GM06990 (cell line): ENCODE measurements around the gene CFAP46.
"Not testable (repeated sequence)": the region's sequence is repeated elsewhere in the genome, so short reads cannot be mapped to it uniquely, and the experiment has no call there.

Experiments used
- DNase-seq: peaks from one replicate; pipeline ENCODE4 v3.0.0-alpha.2; 2011; ENCODE audit not compliant: insufficient read length; ENCODE audit errors: extremely low read depth
- H3K27me3 ChIP-seq: replicated peaks from 2 replicates; pipeline ENCODE4 v1.6.0; 2011; ENCODE audit warnings: low read length; ENCODE audit not compliant: control insufficient read depth, insufficient read depth
- H3K36me3 ChIP-seq: 2 replicates; pipeline ENCODE4 v1.5.1; 2011; ENCODE audit warnings: low read length; ENCODE audit not compliant: control insufficient read depth, insufficient read depth
- H3K4me3 ChIP-seq: replicated peaks from 2 replicates; pipeline ENCODE4 v1.5.1; 2011; ENCODE audit warnings: low read depth, mild to moderate bottlenecking, control low read depth, low read length
- TF ChIP-seq, protein P1 (sequence below): IDR thresholded peaks from 2 replicates; pipeline ENCODE4 v1.5.1; 2011; ENCODE audit warnings: low read length, control low read depth, mild to moderate bottlenecking, inconsistent platforms; ENCODE audit not compliant: insufficient read depth, poor library complexity, severe bottlenecking

Gene CFAP46

DNA sequence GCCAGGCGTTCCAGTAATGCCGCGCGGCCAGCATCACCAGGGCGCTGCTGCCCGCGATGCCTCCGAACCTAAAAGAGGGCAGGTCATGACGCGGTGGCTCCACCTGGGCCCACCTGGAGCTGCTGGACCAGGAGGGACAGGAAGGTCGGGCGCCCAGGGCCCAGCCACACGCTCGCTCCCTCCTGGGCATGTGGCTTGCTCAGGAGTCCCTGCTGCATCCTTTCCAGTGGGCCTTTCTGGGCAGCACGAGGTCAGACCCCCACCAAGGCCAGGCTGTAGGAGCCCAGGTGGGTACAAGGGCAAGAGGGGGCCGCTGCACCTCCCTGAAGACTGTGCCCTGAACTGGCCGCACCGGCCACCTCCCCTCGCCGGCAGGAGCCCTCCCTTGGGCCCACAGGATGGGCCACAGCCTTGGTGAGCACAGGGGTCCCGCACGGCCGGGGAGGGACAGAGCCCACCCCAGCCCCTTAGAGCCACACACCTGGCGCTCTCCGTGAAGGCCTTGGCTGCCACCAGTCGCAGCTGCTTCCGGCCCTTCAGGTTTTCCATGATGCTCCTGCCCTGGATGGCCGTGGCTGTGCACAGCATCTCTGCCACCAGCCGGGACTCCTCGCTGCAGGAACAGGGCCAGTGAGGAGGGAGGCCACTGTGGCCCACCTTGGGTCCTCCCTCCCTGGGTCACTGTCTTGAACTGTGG is 43.2 kb downstream of the CFAP46 start:
- Histone ChIP-seq H3K4me3 (no peak overlapping the region), H3K27me3 (no peaks in the 10 kb centered on the region), H3K36me3 (no peaks in the 10 kb centered on the region)
- no peak for DNase-seq
- TF ChIP-seq, protein P1, sequence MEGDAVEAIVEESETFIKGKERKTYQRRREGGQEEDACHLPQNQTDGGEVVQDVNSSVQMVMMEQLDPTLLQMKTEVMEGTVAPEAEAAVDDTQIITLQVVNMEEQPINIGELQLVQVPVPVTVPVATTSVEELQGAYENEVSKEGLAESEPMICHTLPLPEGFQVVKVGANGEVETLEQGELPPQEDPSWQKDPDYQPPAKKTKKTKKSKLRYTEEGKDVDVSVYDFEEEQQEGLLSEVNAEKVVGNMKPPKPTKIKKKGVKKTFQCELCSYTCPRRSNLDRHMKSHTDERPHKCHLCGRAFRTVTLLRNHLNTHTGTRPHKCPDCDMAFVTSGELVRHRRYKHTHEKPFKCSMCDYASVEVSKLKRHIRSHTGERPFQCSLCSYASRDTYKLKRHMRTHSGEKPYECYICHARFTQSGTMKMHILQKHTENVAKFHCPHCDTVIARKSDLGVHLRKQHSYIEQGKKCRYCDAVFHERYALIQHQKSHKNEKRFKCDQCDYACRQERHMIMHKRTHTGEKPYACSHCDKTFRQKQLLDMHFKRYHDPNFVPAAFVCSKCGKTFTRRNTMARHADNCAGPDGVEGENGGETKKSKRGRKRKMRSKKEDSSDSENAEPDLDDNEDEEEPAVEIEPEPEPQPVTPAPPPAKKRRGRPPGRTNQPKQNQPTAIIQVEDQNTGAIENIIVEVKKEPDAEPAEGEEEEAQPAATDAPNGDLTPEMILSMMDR = no peak

- DNase-seq = no peak
- Histone ChIP-seq H3K27me3 (no peaks in the 10 kb centered on the region), H3K36me3 (no peaks in the 10 kb centered on the region), H3K4me3 (no peak overlapping the region)
- TF ChIP-seq, protein P1 = no peak
Measured at GRCh38 chr10:132898391-132899053, 43.8 kb downstream of the CFAP46 start.

- no peaks in the 10 kb centered on the region for H3K36me3 ChIP-seq
- TF ChIP-seq, protein P1 = no peak
- H3K27me3 ChIP-seq = no peaks in the 10 kb centered on the region; the same call in 1 of the 2 replicates
- H3K4me3 ChIP-seq = no peak overlapping the region
- DNase-seq = no peak
Measured at GRCh38 chr10:132897516-132898381, 44.6 kb downstream of the CFAP46 start.

DNA sequence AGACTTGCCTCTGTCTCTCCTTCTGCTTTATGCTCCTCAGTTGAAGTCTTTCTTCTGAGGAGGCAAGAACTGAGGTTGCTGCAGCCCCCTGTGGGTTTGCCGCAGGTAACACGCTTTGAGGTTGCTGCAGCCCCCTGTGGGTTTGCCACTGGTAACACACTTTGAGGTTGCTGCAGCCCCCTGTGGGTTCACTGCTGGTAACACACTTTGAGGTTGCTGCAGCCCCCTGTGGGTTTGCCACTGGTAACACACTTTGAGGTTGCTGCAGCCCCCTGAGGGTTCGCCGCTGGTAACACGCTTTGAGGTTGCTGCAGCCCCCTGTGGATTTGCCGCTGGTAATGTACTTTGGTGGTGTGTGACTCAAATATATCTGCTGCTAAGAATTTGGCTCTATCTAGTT is 48.6 kb downstream of the CFAP46 start:
- not testable (repeated sequence) for H3K27me3 ChIP-seq, H3K36me3 ChIP-seq, H3K4me3 ChIP-seq, DNase-seq
- TF ChIP-seq, protein P1 = peak; percentile 9

GRCh38 chr10:132893090-132893489 is 49.3 kb downstream of the CFAP46 start:
- no peak overlapping the region for H3K4me3 ChIP-seq
- TF ChIP-seq, protein P1 = no peak
- no peaks in the 10 kb centered on the region for H3K36me3 ChIP-seq
- no peak for DNase-seq
- H3K27me3 ChIP-seq = no peaks in the 10 kb centered on the region; the same call in 1 of the 2 replicates
